B cell (primary cell): Measurements from ENCODE around the gene MRPL28.

ENCODE experiments used
- EZH2 ChIP-seq: IDR thresholded peaks from 2 replicates; pipeline ENCODE4 v1.6.1; 2012; ENCODE audit warnings: borderline replicate concordance, low read depth, mild to moderate bottlenecking, moderate library complexity, low read length; ENCODE audit not compliant: insufficient read depth, poor library complexity, severe bottlenecking
- TF ChIP-seq, protein P1 (sequence below): fragments of 200-600 bp; IDR thresholded peaks from one replicate; pipeline ENCODE4 v1.8.0; 2022; ENCODE audit warnings: antibody characterized with exemption, mild to moderate bottlenecking

DNA sequence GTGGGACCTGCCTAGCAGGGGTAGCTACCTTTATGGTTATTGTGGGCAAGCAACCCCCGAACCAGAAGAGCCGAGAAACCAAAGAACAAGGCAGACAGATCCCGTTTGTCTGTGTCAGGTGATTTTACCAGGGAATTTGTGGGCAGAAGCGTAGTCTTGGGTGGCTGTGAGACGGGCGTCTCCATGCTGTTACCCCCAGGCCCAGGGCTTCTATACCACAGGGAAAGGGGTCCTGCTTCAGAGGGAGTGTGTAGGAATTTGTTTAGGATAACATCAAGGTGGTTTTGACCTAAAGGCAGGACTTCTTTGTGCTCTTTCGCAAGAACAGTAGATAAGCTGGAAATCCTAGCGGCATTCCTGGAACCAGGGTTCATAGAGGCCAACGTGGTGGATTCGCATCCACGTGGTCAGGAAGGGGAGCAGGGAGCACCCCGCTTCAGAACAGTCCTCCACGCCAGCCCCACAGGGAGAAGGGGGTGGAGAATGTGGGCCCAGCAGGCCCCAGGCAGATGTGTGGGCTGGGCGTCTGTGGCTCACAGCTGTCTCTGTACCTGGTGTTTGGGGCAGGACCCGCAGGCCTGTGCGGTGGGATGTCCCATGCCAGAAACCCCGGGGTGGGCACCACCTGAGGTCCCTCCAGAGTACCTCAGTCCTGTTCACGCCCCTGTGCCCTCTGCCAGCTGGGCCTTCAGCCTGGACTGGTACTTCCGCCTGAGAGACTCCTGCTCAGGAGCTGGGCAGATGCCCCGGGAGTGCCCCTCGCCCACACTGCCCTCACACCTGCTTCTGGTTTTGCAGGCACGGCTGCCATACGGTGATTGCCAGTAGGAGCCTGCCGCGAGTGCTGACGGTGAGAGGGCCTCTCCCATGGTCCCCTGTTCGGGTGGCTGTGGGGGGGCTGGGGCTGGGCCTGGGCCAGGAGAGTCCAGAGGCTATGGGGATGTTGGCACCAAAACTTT, 35.5 kb upstream of the MRPL28 start:
- TF ChIP-seq, protein P1, sequence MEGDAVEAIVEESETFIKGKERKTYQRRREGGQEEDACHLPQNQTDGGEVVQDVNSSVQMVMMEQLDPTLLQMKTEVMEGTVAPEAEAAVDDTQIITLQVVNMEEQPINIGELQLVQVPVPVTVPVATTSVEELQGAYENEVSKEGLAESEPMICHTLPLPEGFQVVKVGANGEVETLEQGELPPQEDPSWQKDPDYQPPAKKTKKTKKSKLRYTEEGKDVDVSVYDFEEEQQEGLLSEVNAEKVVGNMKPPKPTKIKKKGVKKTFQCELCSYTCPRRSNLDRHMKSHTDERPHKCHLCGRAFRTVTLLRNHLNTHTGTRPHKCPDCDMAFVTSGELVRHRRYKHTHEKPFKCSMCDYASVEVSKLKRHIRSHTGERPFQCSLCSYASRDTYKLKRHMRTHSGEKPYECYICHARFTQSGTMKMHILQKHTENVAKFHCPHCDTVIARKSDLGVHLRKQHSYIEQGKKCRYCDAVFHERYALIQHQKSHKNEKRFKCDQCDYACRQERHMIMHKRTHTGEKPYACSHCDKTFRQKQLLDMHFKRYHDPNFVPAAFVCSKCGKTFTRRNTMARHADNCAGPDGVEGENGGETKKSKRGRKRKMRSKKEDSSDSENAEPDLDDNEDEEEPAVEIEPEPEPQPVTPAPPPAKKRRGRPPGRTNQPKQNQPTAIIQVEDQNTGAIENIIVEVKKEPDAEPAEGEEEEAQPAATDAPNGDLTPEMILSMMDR = no peak
- no peak for TF ChIP-seq EZH2
